GM20000 (cell line): ENCODE measurements around the gene CASK.

Experiments used
- DNase-seq: peaks from one replicate; pipeline ENCODE4 v3.0.0; 2012; ENCODE audit warnings: low spot score
- TF ChIP-seq, protein P1 (sequence below): IDR thresholded peaks from 2 replicates; pipeline ENCODE4 v1.5.1; 2012; ENCODE audit warnings: mild to moderate bottlenecking, control low read depth; ENCODE audit errors: extremely low read depth, missing control alignments

The CASK gene

DNA sequence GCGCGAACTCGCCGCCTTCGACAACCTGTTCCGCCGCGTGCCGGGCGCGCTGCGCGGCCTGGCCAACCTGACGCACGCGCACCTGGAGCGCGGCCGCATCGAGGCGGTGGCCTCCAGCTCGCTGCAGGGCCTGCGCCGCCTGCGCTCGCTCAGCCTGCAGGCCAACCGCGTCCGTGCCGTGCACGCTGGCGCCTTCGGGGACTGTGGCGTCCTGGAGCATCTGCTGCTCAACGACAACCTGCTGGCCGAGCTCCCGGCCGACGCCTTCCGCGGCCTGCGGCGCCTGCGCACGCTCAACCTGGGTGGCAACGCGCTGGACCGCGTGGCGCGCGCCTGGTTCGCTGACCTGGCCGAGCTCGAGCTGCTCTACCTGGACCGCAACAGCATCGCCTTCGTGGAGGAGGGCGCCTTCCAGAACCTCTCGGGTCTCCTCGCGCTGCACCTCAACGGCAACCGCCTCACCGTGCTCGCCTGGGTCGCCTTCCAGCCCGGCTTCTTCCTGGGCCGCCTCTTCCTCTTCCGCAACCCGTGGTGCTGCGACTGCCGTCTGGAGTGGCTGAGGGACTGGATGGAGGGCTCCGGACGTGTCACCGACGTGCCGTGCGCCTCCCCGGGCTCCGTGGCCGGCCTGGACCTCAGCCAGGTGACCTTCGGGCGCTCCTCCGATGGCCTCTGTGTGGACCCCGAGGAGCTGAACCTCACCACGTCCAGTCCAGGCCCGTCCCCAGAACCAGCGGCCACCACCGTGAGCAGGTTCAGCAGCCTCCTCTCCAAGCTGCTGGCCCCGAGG is 449.2 kb downstream of the CASK start:
- DNase-seq, result no peak
- TF ChIP-seq, protein P1, sequence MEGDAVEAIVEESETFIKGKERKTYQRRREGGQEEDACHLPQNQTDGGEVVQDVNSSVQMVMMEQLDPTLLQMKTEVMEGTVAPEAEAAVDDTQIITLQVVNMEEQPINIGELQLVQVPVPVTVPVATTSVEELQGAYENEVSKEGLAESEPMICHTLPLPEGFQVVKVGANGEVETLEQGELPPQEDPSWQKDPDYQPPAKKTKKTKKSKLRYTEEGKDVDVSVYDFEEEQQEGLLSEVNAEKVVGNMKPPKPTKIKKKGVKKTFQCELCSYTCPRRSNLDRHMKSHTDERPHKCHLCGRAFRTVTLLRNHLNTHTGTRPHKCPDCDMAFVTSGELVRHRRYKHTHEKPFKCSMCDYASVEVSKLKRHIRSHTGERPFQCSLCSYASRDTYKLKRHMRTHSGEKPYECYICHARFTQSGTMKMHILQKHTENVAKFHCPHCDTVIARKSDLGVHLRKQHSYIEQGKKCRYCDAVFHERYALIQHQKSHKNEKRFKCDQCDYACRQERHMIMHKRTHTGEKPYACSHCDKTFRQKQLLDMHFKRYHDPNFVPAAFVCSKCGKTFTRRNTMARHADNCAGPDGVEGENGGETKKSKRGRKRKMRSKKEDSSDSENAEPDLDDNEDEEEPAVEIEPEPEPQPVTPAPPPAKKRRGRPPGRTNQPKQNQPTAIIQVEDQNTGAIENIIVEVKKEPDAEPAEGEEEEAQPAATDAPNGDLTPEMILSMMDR, result no peak

DNA sequence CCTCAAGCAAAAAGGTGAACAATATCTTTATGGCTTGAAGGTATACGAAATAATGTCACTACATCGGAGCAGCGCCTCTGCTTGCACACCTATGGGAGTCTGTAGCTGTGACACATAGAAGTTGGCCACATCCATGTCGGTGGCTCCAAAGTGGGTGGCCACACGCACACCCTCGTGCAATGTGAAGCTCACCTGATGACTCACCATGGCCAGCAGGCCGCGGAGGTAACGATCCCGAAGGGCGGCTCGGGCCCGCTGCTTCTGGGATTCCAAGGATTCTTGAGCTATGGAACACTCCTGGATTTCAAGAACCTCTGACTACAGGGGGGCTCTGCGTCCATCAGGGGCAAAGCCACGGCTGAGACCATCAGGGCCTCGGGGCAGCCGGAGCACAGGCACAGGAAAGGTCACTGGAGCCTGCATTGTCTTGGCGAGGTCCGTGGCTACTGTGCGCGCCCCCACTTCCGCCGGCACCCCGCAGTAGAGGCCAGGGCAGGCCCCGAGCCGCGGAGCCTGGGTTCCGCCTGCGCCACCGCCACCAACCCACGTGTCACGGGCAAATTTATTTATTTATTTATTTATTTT is 451.0 kb downstream of the CASK start:
- TF ChIP-seq, protein P1, result no peak

DNA sequence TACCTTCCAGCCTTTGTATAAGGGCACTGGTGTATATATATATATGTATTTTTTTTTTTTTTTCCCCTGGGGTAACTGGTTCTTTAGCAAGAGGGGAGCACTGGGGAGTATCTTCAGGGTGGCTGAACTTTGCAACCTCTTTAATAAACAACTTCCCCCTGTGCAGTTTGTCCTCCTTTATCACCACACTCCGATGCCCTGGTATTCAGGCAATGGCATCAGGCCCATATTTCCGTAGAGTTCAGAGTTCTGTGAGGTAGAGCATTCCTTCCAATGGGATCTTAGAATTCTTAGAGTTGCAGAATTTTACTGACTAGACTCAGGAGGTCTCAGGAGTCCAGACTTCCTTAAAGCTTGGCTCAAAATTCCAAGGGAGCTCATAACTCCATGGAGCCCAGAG is 451.6 kb downstream of the CASK start:
- no peak for DNase-seq
- TF ChIP-seq, protein P1, result no peak

More for the DNA sequence above, 451.0 kb downstream of the CASK start:
- DNase-seq, result no peak

DNA sequence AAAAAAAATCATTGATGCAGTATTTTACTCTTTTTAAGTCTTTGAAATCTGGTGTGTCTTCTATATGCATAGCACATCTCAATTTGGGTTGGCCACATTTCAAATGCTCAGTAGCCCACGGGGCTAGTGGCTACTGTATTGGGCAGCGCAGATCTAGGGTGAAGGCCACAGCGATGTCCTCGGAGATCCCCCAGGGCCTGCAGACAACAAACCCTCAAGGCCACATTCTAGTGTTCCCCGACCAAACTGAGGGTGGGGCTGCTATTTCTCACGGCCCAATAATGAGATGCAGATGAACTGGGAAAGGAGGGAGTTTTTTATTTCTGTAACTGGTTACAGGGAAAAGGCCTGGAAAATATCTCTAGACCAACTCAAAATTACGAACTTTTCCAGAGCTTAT is 452.6 kb downstream of the CASK start:
- DNase-seq, result no peak
- TF ChIP-seq, protein P1, result no peak

DNA sequence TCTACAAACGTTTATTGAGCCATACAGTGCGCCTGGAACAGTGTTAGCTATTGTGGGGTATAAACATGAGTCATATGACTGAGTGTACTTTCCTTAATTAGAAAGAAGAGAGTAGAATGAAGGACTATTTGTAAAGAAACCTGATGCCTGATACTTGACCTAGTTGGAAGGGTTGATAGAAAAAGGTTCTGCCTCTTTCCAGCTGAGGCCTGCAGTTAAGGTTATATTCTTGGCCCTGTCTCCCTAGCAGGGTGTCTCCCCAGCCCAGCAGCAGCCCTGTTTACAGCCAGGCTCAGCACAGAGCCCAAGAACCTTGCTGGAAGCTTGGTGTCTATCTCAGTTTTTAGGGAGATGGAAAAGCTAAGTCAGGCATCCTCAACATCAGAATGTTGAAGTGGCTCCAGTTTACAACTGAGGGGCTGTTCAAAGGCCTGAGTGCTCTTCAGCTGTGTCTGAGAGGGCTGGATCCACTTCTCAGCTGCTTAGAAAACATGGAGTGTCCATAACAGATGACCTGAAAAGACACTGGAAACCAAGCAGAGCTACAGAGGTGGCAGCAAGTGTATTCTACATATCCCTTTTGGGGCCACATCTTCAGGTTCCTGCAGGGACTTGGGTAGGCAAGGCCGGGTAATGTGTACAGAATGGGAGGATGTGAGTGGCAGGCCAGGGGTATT is 454.6 kb downstream of the CASK start:
- DNase-seq, result no peak
- TF ChIP-seq, protein P1, result no peak
